GM18909 (cell line): ENCODE data around the gene GFOD2.
"Not testable (repeated sequence)": the region's sequence is repeated elsewhere in the genome, so short reads cannot be mapped to it uniquely, and the experiment has no call there.

Experiments used
- ATAC-seq: cut with Tn5 transposase; IDR thresholded peaks from one replicate; pipeline ENCODE4 v1.9.1; 2021; ENCODE audit warnings: mild to moderate bottlenecking; ENCODE audit not compliant: unreplicated experiment, poor library complexity

GFOD2 gene

GRCh38 chr16:67719048-67719777 lies at the start of gene GFOD2:
Gene GFOD2, minus strand, starts transcription at chr16:67719316. Its CDS starts 33,601 bp downstream, at chr16:67685715.
- peak; percentile 93 for ATAC-seq

GRCh38 chr16:67767953-67768352 lies 48.8 kb upstream of the GFOD2 start:
- ATAC-seq: no peak

GRCh38 chr16:67766291-67766690 lies 47.2 kb upstream of the GFOD2 start:
- ATAC-seq: no peak

GRCh38 chr16:67764158-67764667 lies 45.1 kb upstream of the GFOD2 start:
- no peak for ATAC-seq

- ATAC-seq: no peak
These were observed 44.0 kb upstream of the GFOD2 start for GRCh38 chr16:67763066-67763465.

GRCh38 chr16:67762385-67762784 lies 43.3 kb upstream of the GFOD2 start:
- no peak for ATAC-seq

- ATAC-seq: no peak
These were observed 42.8 kb upstream of the GFOD2 start for GRCh38 chr16:67761924-67762323.

- no peak for ATAC-seq
These were observed 41.8 kb upstream of the GFOD2 start for GRCh38 chr16:67760956-67761230.

- ATAC-seq: no peak
These were observed 41.3 kb upstream of the GFOD2 start for GRCh38 chr16:67760206-67760955.

GRCh38 chr16:67758966-67759365 lies 39.9 kb upstream of the GFOD2 start:
- no peak for ATAC-seq

- no peak for ATAC-seq
These were observed 38.9 kb upstream of the GFOD2 start for GRCh38 chr16:67758006-67758405.

GRCh38 chr16:67752641-67753040 lies 33.5 kb upstream of the GFOD2 start:
- no peak for ATAC-seq

GRCh38 chr16:67751331-67751730 lies 32.2 kb upstream of the GFOD2 start:
- not testable (repeated sequence) for ATAC-seq

GRCh38 chr16:67750466-67750865 lies 31.4 kb upstream of the GFOD2 start:
- peak; percentile 54 for ATAC-seq

GRCh38 chr16:67749436-67750078 lies 30.4 kb upstream of the GFOD2 start:
- ATAC-seq: no peak

GRCh38 chr16:67748834-67749233 lies 29.7 kb upstream of the GFOD2 start:
- ATAC-seq: no peak

GRCh38 chr16:67746846-67747245 lies 27.7 kb upstream of the GFOD2 start:
- no peak for ATAC-seq

GRCh38 chr16:67741118-67741517 lies 22.0 kb upstream of the GFOD2 start:
- no peak for ATAC-seq

GRCh38 chr16:67740391-67740790 lies 21.3 kb upstream of the GFOD2 start:
- ATAC-seq: no peak

- ATAC-seq: no peak
These were observed 17.7 kb upstream of the GFOD2 start for GRCh38 chr16:67736858-67737257.

- no peak for ATAC-seq
These were observed 15.7 kb upstream of the GFOD2 start for GRCh38 chr16:67734731-67735201.
